HG02852 (cell line): Measurements from ENCODE around the gene C19orf73.
"Not testable (repeated sequence)": the region's sequence is repeated elsewhere in the genome, so short reads cannot be mapped to it uniquely, and the experiment has no call there.

Source experiments
- ATAC-seq: cut with Tn5 transposase; IDR thresholded peaks from one replicate; pipeline ENCODE4 v1.9.1; 2021; ENCODE audit warnings: mild to moderate bottlenecking, moderate library complexity; ENCODE audit not compliant: unreplicated experiment

The C19orf73 gene

GRCh38 chr19:49103331-49104085 is 15.4 kb downstream of the C19orf73 start:
- ATAC-seq: no peak

- ATAC-seq: no peak
Observed at GRCh38 chr19:49102303-49102702, 16.6 kb downstream of the C19orf73 start.

DNA sequence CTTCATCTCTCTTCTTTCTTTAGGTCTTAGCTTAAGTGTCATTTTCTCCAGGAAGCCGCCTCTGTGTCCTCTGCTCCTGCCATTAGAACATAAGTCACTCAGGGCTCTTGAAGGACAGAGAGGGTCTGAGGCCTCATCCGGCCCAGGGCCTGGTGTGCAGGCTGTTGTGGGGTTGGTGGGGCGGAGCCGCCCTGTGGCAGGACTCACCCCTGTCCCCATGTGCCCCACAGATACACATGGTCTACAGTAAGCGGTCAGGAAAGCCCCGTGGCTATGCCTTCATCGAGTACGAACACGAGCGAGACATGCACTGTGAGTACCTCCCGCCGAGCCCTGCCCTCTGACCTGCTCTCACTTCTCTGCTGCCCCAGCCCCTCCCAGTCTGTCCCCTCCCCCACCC is 17.8 kb downstream of the C19orf73 start:
- no peak for ATAC-seq

DNA sequence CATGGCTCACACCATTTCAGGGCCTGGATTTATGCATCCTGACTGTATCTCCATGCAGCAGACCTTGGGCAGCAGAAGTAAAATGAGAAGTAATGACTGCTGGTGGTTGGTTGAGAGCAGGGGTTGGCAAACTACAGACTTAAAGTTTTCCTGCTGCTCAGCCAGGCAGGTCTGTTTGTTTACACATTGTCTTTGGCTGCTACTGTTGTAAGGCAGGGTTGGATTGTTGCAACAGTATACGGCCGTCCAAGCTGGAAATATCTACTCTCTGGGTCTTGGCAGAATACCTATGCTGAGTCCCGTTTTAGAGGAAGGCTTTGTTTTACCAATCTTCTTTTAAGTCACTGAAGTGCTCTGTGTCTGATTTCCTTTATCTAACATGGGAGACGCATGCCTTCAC is 20.1 kb downstream of the C19orf73 start:
- ATAC-seq: no peak

- ATAC-seq: no peak
Observed at GRCh38 chr19:49097453-49098288, 21.3 kb downstream of the C19orf73 start.

- no peak for ATAC-seq
Observed at GRCh38 chr19:49094505-49095482, 24.1 kb downstream of the C19orf73 start.

DNA sequence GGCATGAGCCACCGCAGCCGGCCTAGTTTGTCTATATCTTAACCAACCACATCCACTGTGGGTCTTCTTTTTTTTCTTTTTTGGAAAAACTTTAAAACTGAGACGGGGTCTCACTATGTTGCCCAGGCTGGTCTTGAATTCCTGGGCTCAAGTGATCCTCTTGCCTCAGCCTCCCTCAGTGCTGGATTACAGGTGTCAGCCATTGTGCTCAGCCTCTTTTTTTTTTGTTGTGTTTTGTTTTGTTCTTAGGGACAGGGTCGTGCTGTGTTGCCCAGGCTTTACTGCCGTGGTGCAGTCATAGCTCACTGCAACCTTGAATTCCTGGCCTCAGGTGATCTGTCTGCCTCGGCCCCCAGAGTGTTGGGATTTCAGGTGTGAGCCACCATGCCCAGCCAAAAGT is 26.3 kb downstream of the C19orf73 start:
- no peak for ATAC-seq

DNA sequence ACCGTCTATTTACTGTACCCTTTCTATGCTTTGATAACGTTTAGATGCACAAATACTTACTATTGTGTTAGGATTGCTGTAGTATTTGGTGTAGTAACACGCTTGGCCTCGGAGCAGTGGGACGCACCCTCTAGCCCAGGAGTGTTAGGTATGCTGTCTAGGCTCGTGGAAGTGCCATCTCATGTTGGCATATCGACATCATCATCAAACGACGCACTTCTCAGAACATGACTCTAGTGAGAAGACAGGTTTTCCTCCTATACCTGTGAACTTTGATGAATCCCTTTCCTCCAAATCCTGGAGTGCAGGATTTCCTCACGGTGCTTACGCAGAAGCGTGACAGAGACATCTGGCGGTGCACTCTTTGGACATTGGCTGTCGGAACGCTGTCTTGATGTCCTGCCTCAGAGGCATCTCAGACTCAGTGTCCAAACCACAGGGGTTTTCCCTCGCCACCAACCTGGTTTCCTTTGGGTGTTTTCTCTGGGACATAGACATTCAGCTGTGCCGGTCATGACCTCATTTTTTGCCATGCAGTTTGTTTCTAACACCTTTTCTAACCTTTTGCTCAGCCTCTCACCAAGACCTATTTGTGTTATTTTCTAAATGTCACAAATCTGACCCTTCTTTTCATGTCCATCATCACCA is 27.4 kb downstream of the C19orf73 start:
- no peak for ATAC-seq

DNA sequence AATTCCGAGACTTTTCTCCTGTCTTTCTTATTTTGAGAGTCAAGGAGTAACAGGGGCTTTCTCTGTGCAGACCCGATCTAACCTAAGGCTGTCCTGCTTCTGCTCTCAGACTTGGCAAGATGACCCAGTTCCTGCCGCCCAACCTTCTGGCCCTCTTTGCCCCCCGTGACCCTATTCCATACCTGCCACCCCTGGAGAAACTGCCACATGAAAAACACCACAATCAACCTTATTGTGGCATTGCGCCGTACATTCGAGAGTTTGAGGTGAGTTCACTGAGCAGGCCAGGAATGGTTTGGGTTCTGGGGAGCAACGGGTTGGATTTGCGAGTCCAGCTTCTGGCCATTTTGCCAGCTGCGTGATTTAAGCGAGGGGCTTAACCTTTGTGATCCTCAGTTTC is 32.6 kb downstream of the C19orf73 start:
- no peak for ATAC-seq

DNA sequence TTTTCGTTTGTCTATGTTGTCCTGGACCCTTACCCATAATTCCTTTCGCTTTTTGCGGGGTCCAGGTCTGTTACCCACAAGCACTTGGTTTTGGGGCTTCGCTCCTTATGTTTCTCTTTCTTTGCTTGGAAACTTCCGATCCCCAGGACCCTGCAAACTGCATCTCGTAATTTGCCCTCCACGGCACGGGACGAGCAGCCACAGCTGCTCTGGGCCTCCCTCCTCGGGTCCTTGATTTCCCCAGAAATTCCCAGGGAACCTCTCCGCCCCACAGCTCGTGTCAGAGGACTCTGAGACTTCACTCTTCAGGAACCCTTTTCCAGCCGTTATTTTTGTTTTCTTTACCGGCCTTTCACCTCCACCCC is 33.1 kb downstream of the C19orf73 start:
- ATAC-seq: peak; percentile 2

DNA sequence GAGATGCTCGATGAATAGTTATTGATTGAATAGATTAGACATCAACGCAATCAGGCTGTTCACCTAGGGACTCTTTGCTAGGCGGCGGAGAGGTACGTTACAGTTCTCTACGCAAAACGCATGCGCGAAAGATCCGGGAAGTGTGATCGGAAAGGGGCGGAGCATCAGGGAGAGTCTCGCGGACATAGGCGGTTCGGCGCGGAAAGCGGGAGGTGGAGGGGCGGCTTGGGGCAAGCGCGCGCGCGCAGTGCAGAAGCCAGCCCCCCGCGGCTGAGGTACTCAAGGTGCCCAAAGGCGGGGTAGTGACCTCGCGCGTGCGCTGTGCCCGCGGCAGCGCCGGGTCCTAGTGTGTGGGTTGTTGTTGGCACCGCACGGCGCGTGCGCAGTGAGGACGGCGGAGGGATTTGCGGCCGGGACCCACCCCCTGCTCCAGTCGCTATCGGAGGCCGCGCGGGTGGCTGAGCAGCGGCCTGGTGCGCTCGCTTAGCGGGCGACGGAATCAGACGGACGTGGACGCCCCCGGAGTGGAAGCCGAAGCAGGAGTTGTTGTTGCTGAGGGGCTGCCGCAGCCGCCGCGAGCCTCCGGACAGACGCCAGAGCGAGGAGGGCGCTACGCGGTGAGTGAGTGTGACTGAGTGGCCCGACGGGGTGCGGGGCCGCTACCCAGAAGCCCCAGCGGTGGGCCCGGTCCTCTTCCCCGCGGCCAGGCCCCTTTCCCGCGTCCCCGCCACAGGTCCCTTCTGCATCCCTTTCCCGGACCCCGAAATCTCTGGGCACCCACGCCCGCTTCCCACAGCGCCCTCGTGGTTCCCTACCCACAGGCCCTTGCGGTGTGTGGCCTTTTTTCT is 33.7 kb downstream of the C19orf73 start, which contains the start of gene SNRNP70:
Gene SNRNP70 (plus strand): TSS at position 432 of the 848 bp plus-strand sequence. CDS start 964 bp downstream, outside the sequence.
- ATAC-seq: peak; percentile 82

GRCh38 chr19:49084206-49085019 is 34.5 kb downstream of the C19orf73 start:
- no peak for ATAC-seq

DNA sequence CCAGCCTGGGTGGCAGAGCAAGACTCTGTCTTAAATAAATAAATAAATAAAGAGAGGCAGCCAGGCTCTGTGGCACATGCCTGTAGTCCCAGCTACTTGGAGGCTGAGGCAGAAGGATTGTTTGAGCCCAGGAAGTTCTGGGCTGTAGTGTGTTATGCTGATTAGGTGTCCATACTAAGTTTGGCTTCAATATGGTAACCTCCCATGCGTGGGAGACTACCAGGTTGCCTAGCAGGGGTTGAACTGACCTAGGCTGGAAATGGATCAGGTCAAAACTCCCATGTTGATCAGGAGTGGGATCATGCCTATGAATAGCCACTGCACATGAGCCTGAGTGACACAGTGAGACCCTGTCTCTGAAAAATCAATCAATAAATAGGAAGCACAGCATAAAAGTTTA is 37.7 kb downstream of the C19orf73 start:
- no peak for ATAC-seq

GRCh38 chr19:49080392-49080791 is 38.6 kb downstream of the C19orf73 start:
- no peak for ATAC-seq

GRCh38 chr19:49074869-49075268 is 44.1 kb downstream of the C19orf73 start:
- ATAC-seq: not testable (repeated sequence)

GRCh38 chr19:49073514-49074378 is 45.2 kb downstream of the C19orf73 start:
- ATAC-seq: no peak

DNA sequence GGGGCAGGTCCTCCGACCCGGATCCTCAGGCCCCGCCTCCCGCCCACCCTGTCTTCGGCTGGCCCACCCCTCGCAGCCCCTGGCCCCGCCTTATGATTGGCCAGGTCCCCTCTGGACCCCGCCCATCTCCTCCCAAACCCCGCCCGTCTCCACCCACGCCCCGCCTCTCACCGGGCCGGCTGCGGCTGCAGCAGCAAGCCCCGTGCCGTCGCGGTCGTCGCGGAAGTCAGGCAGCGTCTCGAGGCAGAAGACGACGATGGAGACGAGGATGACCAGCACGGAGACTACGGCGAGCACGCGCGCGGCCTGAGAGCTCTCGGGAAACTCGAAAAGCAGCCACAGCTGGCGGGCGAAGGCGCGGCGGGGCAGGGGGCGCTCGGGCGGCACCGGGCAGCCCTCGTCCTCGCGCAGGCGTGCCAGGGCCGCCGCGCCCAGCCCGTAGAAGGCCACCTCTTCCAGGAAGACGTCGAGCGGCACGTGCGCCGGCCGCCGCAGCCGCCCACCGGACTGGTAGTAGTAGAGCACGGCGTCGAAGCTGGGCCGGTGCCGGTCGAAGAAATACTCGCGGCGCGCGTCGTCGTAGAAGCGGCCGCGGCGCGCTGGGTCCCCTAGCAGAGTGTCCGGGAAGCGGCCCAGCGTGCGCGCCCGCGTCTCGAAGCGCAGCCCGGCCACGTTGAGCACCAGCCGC is 46.9 kb downstream of the C19orf73 start:
- ATAC-seq: no peak
